GM23248 (cell line): ENCODE measurements around the gene ZNF746. TPM values are rescaled to one million over a fixed set of nuclear protein-coding genes. Genes with fewer than 3 reads are reported as not detected.

ENCODE experiments used
- DNase-seq: peaks from one replicate; pipeline ENCODE4 v3.0.0-alpha.2; 2015
- H2AFZ ChIP-seq: fragments of 200-600 bp; sonication (generic); 2 replicates; pipeline ENCODE4 v1.6.1; 2016; ENCODE audit warnings: antibody characterized with exemption
- H3F3A ChIP-seq: fragments of 200-600 bp; sonication (generic); 2 replicates; pipeline ENCODE4 v1.6.1; 2016; ENCODE audit warnings: mild to moderate bottlenecking, antibody characterized with exemption, mixed run types; ENCODE audit not compliant: insufficient read depth
- H3K27ac ChIP-seq: fragments of 200-600 bp; sonication (generic); 2 replicates; pipeline ENCODE4 v1.5.1; 2016; ENCODE audit warnings: mild to moderate bottlenecking
- H3K27me3 ChIP-seq: fragments of 200-600 bp; sonication (generic); replicated peaks from 2 replicates; pipeline ENCODE4 v1.6.1; 2016; ENCODE audit warnings: mild to moderate bottlenecking; ENCODE audit not compliant: insufficient read depth
- H3K36me3 ChIP-seq: fragments of 200-600 bp; sonication (generic); 2 replicates; pipeline ENCODE4 v1.6.1; 2016; ENCODE audit warnings: low read depth, mild to moderate bottlenecking
- H3K4me1 ChIP-seq: fragments of 200-600 bp; sonication (generic); 2 replicates; pipeline ENCODE4 v1.6.1; 2016; ENCODE audit warnings: mild to moderate bottlenecking; ENCODE audit not compliant: insufficient read depth
- H3K4me2 ChIP-seq: fragments of 200-600 bp; sonication (generic); one replicate; pipeline ENCODE4 v1.6.1; 2016; ENCODE audit warnings: mild to moderate bottlenecking; ENCODE audit not compliant: unreplicated experiment
- H3K4me3 ChIP-seq: fragments of 200-600 bp; sonication (generic); 2 replicates; pipeline ENCODE4 v1.5.1; 2016; ENCODE audit warnings: mild to moderate bottlenecking
- H3K79me2 ChIP-seq: fragments of 200-600 bp; sonication (generic); 2 replicates; pipeline ENCODE4 v1.6.1; 2016; ENCODE audit warnings: mild to moderate bottlenecking; ENCODE audit not compliant: insufficient read depth
- H3K9ac ChIP-seq: fragments of 200-600 bp; sonication (generic); 2 replicates; pipeline ENCODE4 v1.6.1; 2016; ENCODE audit warnings: mild to moderate bottlenecking
- H3K9me2 ChIP-seq: fragments of 200-600 bp; sonication (generic); 2 replicates; pipeline ENCODE4 v1.6.1; 2016; ENCODE audit warnings: mixed run types, mild to moderate bottlenecking, moderate library complexity; ENCODE audit not compliant: insufficient read depth
- H3K9me3 ChIP-seq: fragments of 200-600 bp; sonication (generic); one replicate; pipeline ENCODE4 v1.6.1; 2017; ENCODE audit warnings: low read depth
- H4K20me1 ChIP-seq: fragments of 200-600 bp; sonication (generic); 2 replicates; pipeline ENCODE4 v1.6.0; 2016; ENCODE audit not compliant: insufficient read depth
- EZH2 ChIP-seq: fragments of 200-600 bp; sonication (generic); IDR thresholded peaks from 2 replicates; pipeline ENCODE4 v1.6.1; 2018; ENCODE audit warnings: antibody characterized with exemption, mild to moderate bottlenecking; ENCODE audit not compliant: insufficient read depth, poor library complexity, severe bottlenecking
- EZH2phosphoT487 ChIP-seq: fragments of 200-600 bp; sonication (generic); IDR thresholded peaks from 2 replicates; pipeline ENCODE4 v1.6.1; 2018; ENCODE audit warnings: antibody characterized with exemption, moderate library complexity, mild to moderate bottlenecking, low read depth; ENCODE audit not compliant: insufficient read depth
- WGBS, 2 experiments: methylation state at CpG; one replicate each; pipeline ENCODE4 v1.1.6; 2015 to 2017; ENCODE audit warnings: low lambda C conversion rate in 2 of 2, low coverage in 1 of 2; ENCODE audit errors: missing lambda C conversion rate in 2 of 2; 5-methylcytosine and 5-hydroxymethylcytosine counted together
- in situ Hi-C: fragments of 300-500 bp; cut with MboI; formaldehyde crosslinking; loops from 2 replicates; pipeline ENCODE4 v1.15.0; 2020
- polyA plus RNA-seq: library from polyadenylated mRNA; unstranded; fragments of >200 nt; fragmentation: Nextera tagmentation; extraction: Ambion mirVana; gene quantifications from 2 replicates; pipeline ENCODE4 v1.2.1, GENCODE V29; 2016
- total RNA-seq: library from RNA; depleted of rRNA; stranded (reverse); fragments of >200 nt; shearing (Covaris generic); gene quantifications from 2 replicates; pipeline ENCODE4 v1.2.3, GENCODE V29; 2014

The ZNF746 gene
- total and polyA plus RNA-seq, 2 experiments from 2014 or later, result 9.7 to 17.8 TPM

GRCh38 chr7:149459201-149459539, 38.4 kb downstream of the ZNF746 start:
- Histone ChIP-seq H3K4me3 (peak overlapping the region; percentile 82), H3K27ac (peak overlapping the region; percentile 27; the same call in 1 of the 2 replicates), H3F3A (no peaks in the 10 kb centered on the region), H3K4me2 (peak overlapping the region; percentile 76), H4K20me1 (no peaks in the 10 kb centered on the region), H2AFZ (peak overlapping the region; percentile 76), H3K36me3 (no peaks in the 10 kb centered on the region), H3K9me2 (no peaks in the 10 kb centered on the region), H3K27me3 (no peaks in the 10 kb centered on the region), H3K79me2 (peaks cover 57% of the 10 kb centered on the region), H3K9me3 (no peaks in the 10 kb centered on the region), H3K4me1 (0 out of 2 replicates have a peak, but pooled peaks cover 3% of the 10 kb centered on the region), H3K9ac (peak overlapping the region; percentile 82)
- DNase-seq, result peak; percentile 24
- TF ChIP-seq EZH2 (no peak), EZH2phosphoT487 (no peak)
- in situ Hi-C loops, result no loop called here
- WGBS, 2 experiments, result 5 to 17% methylated on average over 5 to 17 of the region's 17 CpGs

GRCh38 chr7:149458235-149458634, 39.4 kb downstream of the ZNF746 start:
- H3K4me2 ChIP-seq, result peak overlapping the region; percentile 76
- peak overlapping the region; percentile 82 for H3K9ac ChIP-seq
- H3K36me3 ChIP-seq, result 0 out of 2 replicates have a peak, but pooled peaks cover 3% of the 10 kb centered on the region
- peaks cover 66% of the 10 kb centered on the region for H3K79me2 ChIP-seq
- WGBS, 2 experiments, result 89 to 91% methylated on average over 3 of the region's 3 CpGs
- TF ChIP-seq EZH2phosphoT487 (no peak), EZH2 (no peak)
- H2AFZ ChIP-seq, result no peak overlapping the region
- no peaks in the 10 kb centered on the region for H3K27me3 ChIP-seq
- H4K20me1 ChIP-seq, result no peaks in the 10 kb centered on the region
- H3K9me3 ChIP-seq, result no peaks in the 10 kb centered on the region
- no peak overlapping the region for H3K27ac ChIP-seq
- no peaks in the 10 kb centered on the region for H3K9me2 ChIP-seq
- peak overlapping the region; percentile 82; the same call in 1 of the 2 replicates for H3K4me3 ChIP-seq
- DNase-seq, result peak; percentile 60
- H3K4me1 ChIP-seq, result 0 out of 2 replicates have a peak, but pooled peaks cover 3% of the 10 kb centered on the region
- no peaks in the 10 kb centered on the region for H3F3A ChIP-seq
- in situ Hi-C loops, result no loop called here

- Histone ChIP-seq H2AFZ (no peak overlapping the region), H3K27me3 (no peaks in the 10 kb centered on the region), H3K36me3 (peaks cover 7% of the 10 kb centered on the region; the same call in 1 of the 2 replicates), H3K9me3 (no peaks in the 10 kb centered on the region), H3F3A (no peaks in the 10 kb centered on the region), H3K9ac (no peak overlapping the region; the same call in 1 of the 2 replicates), H3K79me2 (peaks cover 71% of the 10 kb centered on the region), H3K4me1 (0 out of 2 replicates have a peak, but pooled peaks cover 3% of the 10 kb centered on the region), H3K4me3 (no peak overlapping the region), H3K27ac (no peak overlapping the region), H3K9me2 (no peaks in the 10 kb centered on the region), H3K4me2 (no peak overlapping the region), H4K20me1 (no peaks in the 10 kb centered on the region)
- in situ Hi-C loops, result no loop called here
- 90 to 96% methylated on average over 1 of the region's 1 CpG for WGBS, 2 experiments
- TF ChIP-seq EZH2phosphoT487 (no peak), EZH2 (no peak)
- no peak for DNase-seq
Observed at GRCh38 chr7:149457766-149458165, 39.8 kb downstream of the ZNF746 start.

GRCh38 chr7:149456506-149457421, 40.8 kb downstream of the ZNF746 start:
- H3F3A ChIP-seq, result no peaks in the 10 kb centered on the region
- DNase-seq, result peak; percentile 15
- TF ChIP-seq EZH2 (no peak), EZH2phosphoT487 (no peak)
- no peak overlapping the region for H3K9ac ChIP-seq
- no peak overlapping the region for H3K4me2 ChIP-seq
- in situ Hi-C loops, result no loop called here
- H3K36me3 ChIP-seq, result peaks cover 9% of the 10 kb centered on the region; the same call in 1 of the 2 replicates
- H3K9me3 ChIP-seq, result no peaks in the 10 kb centered on the region
- 91 to 92% methylated on average over 11 of the region's 11 CpGs for WGBS, 2 experiments
- no peak overlapping the region for H3K4me3 ChIP-seq
- peaks cover 71% of the 10 kb centered on the region for H3K79me2 ChIP-seq
- H2AFZ ChIP-seq, result no peak overlapping the region
- H3K4me1 ChIP-seq, result 0 out of 2 replicates have a peak, but pooled peaks cover 3% of the 10 kb centered on the region
- H3K27ac ChIP-seq, result no peak overlapping the region
- no peaks in the 10 kb centered on the region for H3K27me3 ChIP-seq
- no peaks in the 10 kb centered on the region for H3K9me2 ChIP-seq
- H4K20me1 ChIP-seq, result no peaks in the 10 kb centered on the region
